Measurements from ENCODE around the gene ARMH3.

ARMH3 gene

DNA sequence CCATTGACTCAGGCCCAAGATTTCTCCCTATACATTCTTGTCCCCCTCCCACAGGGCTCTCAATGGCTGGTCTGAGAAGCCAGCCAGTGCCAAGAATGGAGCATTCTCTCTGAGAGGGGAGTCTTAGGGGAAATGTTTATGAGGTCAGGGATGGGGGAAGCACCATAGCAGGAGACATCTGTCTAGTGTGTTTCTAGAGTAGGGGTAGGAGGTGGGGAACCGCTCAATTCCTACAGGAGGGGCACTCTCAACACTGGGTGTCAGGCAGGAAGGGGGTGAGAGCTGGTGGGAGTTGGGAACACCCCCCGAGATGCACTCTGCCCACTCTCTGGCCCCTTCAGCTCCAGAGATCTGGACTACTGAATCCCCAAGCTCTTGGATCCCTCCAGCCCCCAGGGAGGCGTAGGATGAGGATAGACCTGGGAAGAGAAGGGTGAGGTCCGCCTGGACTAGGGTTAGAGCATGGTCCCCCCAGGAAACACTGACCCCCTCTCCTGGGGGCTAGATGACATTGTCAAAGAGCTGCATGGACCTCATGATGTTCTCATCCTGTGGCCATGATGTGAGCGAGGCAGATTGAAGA, 229.0 kb downstream of the ARMH3 start:
- no peak for DNase-seq

DNA sequence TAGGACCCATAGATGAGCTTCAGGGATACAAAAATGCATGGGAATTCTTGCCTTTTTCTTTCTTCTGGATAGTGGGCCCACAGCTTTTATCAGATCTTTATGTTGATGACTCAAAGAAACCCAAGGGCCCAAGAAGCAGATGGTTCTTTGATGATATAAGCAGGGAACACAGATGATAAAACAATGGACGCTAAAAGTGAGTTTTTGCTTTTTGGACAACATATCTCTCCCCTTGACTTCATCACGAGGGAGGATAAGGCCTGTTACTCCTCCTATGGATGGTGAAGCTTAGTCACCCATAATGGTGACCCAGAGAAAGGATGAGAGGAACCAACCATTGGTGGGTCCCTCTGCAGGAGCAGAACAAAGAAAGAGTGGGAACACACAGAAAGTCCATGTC, 231.2 kb downstream of the ARMH3 start:
- no peak for DNase-seq

DNA sequence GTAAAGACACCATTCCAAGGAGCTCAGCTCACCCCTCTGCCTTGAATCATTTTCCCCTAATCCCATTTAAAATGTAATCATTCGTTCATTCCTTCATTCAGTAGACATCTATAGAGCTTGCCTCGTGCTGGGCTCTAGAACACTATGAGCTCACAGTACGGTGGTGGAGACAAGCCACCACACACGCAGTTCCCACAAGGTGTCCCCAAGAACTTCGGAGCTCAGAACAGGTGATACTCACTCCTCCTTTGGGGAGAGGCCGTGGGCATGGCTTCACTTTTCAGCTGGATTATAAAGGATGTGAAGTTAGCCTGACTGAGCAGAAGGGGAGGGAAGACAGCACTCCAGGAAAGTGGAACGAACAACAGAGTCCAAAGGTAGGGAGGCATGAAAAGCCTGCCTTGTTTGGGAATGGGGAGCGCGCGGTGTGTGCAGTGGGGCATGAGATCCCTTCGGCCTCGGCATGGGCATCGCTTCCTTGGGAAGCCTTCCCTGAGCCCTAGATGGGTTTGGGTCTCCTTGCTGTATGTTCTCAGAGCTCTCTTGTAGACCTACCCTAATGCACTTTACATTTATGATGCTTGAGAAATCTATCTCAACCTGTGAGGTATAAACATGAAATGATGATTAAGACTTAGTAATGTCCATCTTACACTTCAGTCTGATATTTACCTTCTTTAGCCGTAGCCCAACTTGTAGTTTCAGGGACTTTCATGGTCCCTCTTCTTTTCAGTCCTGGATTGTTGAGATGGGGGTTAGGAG, 236.9 kb downstream of the ARMH3 start:
- no peak for DNase-seq

DNA sequence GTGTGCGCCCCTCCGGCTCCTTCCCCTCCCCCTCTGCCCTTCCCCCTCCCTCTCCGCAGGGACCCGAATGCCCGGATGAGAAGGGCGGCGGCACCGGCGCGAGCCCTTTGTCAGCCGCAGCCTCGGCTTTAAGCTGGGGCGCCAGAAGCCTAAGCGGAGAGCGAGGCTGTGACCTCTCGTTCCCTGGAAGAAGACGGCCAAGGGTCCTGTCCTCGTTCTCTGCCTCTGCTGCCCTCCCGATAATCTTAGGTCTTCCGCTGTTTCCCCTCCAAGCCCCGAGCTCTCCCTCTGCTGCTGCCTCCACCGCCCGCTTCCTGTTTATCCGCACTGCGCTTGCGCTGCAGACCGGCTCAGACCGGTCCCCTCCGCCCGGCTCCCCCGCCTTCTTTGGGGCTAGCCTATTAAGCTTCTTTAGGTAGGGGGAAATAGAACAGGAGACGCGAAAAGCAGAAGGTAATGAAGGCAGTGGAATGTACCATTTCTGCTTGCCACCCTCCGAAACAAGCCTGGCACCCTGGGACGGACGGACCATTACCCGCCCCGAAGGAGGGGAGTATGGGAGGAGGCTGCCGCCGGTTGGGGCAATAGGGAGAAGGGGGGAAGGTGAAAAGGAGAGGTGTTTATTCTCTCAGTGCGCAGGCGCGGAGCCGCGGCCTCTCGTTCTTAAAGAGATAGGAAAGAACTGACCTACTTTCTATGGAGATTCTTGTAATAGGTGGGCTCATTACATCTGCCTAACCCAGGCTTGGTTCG, 237.7 kb downstream of the ARMH3 start, which contains the start of gene OGA:
OGA (minus strand) TSS at position 326 of the 753 bp plus-strand sequence. CDS start 422 bp downstream, outside the sequence.
- DNase-seq, result peak; percentile 98

DNA sequence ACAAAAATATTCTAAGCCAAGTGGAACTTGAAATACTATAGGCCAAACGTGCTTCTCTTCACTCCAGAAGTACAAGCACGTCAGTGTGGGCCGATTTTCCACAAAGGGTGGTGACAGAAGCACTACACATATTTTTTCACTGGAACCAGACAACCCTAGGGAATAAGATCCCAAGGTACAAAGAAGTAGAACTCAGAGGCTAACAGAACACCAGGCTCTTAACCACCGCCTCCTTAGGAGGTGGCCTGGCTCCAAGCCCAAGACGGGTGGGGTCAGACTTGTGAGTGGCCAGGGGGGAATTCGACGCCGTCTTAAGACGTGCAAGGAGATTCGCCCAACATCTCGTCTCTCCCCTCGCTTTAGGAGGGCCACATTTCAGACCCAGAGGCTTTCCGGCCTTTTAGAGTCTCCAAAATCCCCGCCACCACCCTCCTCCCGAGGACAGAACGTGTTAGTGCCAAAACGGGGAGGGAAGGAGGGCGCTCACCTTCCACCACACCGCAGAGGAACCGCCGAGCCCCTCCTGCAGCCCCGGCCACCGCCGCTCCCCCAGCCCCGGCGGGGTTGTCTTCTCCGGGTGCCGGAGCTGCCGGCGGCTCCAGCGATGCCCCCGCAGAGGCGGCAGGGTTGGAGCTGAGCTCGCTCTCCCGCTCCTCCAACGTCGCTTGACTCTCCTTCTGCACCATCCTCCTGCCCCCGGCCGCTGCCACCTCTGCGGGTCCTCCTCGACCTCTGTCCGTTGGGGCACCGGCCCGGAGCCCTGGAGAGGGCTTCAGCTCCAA, 238.4 kb downstream of the ARMH3 start:
- DNase-seq, result peak; percentile 31

DNA sequence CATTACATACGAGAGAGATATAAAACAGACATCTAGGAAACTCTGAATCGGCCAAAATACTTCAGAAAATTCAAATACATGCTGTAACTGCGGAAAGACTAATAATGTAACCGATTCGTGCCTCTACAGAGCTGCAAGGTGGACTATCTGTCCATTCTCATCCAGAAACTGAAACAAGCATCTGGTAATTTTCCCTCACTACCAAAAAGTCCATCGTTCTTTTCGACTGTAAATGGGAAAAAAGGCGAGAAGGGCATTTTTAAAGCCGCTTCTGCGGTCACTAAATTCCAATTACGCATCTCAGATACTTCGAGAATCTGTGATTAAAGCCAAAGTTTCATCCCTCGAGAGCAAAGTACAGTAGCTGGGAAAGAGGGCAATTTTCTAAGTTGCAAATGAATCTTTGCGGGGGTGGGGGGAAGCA, 239.0 kb downstream of the ARMH3 start:
- no peak for DNase-seq

DNA sequence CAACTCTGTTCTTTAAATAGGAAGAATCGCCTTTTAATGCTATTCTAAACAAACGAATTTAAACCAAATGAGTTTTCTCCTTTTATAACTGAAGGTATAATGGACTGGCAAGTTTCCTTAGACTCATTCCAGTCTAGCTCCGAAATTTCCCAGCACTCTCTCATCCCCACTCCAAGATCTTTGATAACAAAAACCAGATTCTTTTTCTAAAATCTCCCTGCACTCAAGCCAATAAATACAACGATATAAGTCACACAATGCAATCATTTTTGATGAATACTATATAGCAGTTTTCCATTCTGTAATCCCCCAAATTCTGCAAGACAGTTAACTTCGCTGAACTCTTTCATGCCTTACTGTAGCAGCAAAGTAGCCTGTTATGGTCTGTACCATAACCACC, 239.6 kb downstream of the ARMH3 start:
- no peak for DNase-seq

DNA sequence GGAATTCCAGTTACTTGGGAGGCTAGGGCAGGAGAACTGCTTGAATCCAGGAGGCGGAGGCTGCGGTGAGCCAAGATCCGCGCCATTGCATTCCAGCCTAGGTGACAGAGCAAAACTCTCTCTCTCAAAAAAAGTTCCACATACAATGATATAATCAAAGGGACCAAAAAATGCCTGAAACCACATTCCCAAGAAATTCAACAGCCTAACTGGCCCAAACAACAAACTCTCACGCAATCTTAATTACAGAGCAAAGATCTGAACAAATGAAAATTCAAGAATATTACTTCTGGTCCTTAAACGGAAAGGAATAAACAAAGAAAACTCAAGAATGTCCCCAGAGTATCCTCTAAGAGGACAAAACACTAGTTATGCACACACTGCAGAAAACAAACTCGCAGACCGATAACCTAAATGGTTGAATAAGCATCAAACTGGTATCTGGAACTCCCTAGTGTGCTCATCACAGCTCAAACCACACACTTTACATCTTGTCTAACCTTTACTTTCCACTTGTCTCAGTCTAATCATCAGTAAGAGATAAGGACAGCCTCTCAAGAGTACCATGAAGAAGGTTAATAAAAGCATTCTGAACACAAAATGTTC, 241.4 kb downstream of the ARMH3 start:
- no peak for DNase-seq

DNA sequence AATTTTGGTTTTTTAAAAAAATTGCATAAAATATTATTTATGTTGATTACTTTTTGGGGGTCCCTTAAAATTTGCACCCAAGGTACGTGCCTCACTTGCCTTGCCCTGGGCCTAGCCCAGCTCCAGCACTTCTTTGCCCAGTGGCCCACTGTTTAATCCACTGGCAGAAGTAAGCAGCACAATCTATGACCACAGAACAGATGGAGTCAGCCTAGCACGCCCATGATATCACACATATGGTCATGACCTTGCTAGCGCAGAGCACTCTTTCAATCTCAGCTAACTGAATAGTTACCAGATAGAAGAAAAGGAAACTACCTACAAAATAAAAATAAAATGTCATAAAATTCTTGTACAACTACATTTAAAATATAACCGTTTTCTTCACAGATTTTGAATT, 243.4 kb downstream of the ARMH3 start:
- DNase-seq, result no peak

DNA sequence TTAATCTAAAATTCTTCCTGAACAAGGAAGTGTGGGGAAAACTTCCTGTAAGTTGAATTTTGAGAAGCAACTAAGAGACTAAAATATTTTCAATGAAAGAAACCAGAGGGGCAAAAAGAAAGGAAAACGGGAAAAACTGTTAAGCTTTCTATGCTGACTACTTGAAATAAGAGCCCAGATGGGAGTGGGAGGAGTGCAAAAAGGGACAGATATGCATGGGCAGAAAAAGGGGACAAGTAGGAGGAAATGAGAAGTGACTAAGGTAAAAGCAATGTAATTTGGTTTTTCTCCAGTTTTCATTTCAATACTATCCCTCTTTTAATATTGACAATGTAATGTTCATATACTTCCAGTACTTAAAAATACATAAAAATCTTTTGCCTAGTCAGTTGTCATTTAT, 248.8 kb downstream of the ARMH3 start:
- no peak for DNase-seq

DNA sequence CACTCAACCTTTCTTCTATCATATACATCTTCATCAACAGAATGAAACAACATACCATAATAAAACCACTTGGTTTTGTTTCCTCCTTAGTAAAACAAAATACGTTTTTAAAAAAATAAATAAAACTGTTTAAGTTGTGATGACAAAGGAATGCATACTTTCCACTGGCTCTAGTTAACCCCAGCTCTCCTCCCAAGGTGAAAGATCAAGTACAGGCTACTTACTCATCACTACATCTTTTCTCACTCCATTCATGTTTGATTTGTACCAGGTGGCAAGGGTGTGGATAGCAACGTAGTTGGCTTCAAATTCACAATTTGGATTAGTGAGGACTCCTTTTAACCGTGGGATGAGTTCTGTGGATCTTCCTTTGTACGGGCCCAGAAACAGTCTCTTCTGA, 252.5 kb downstream of the ARMH3 start:
- no peak for DNase-seq

DNA sequence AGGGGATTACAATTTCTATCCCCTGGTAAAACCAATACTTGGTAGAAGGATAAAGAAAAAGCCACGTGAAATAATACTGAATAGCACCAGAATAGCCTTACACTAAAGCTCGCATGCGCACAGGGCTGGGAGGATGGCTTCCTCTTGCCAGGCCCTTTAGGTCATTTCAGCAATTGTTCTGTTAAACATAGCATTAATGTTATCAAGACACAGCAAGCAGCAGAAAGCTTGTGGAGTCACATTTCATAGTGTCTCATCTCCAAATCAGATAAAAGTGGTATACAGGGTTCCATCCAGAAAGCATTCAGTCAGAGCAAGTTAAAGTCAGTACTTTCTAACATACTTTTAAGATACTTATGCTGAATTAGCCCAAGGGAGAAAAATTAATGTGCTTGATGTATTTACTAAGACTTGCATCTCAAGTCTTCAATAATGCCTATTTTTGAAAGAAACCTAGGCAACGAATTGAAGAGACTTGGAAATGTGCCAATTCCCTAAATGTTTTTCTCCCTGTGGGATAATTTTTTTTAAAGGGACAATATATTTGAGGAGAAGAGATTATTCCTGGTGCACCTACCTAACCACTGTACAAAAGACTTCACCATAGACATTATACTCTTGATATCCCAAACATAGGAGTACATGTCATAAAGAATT, 258.4 kb downstream of the ARMH3 start:
- no peak for DNase-seq
